HepG2 (cell line): ENCODE data around the gene RNU1-1. TPM values are rescaled to one million over a fixed set of nuclear protein-coding genes. Genes with fewer than 3 reads are reported as not detected.

Source experiments
- ATAC-seq: fragments of 200-7000 bp; cut with Tn5 transposase; 3 replicates; pipeline ENCODE4 v1.9.1; 2020; ENCODE audit warnings: mild to moderate bottlenecking, moderate library complexity
- BruUV-seq: library from RNA; stranded (reverse); fragments of 400-500 nt; replicated peaks from 2 replicates; lab custom pipeline; 2021; lab: Mats Ljungman, UMichigan
- CTCF ChIA-PET: fragments of 300-600 bp; formaldehyde crosslinking; extraction: SDS; loops from one replicate; lab custom pipeline; 2021; ENCODE audit warnings: low total read pairs, inconsistent platforms, low intra/inter-chr PET ratio; lab: Yijun Ruan, JAX
- POLR2A ChIA-PET: fragments of 350-600 bp; sonication (Branson Sonifier 250); formaldehyde crosslinking; loops from one replicate; lab custom pipeline; 2020; ENCODE audit warnings: antibody characterized with exemption, inconsistent platforms; lab: Yijun Ruan, JAX
- DNase-seq: peaks from one replicate; pipeline ENCODE4 v3.0.0-alpha.2; 2015; ENCODE audit warnings: low spot score
- FAIRE-seq: peaks from 3 replicates; lab custom pipeline; 2011; peaks lifted over from hg19 to GRCh38; lab: Jason Lieb, UNC
- H2AFZ ChIP-seq: one replicate; pipeline ENCODE4 v1.6.1; 2011; ENCODE audit warnings: low read length, inconsistent platforms
- H3K27ac ChIP-seq: fragments of 300-600 bp; 3 replicates; pipeline ENCODE4 v1.8.0; 2011; ENCODE audit warnings: mixed run types, mild to moderate bottlenecking, mixed read lengths, low read length, inconsistent platforms; ENCODE audit not compliant: insufficient read depth; ENCODE audit errors: extremely low read length
- H3K27me3 ChIP-seq, 2 experiments: fragments of 200-600 bp in 1 of 2; 2 replicates in 1 of 2; 3 replicates in 1 of 2; pipeline versions ENCODE4 v1.6.0 to v1.8.0; 2011; ENCODE audit warnings: low read length in 2 of 2, mild to moderate bottlenecking in 2 of 2, moderate library complexity in 2 of 2, inconsistent platforms in 1 of 2; ENCODE audit not compliant: insufficient read depth in 2 of 2, control insufficient read depth in 1 of 2
- H3K36me3 ChIP-seq, 2 experiments: fragments of 200-600 bp in 1 of 2; replicated peaks in 1 of 2; 2 replicates in 1 of 2; 3 replicates in 1 of 2; pipeline versions ENCODE4 v1.5.1 to v1.8.0; 2011; ENCODE audit warnings: low read length in 2 of 2, inconsistent platforms in 1 of 2; ENCODE audit not compliant: insufficient read depth in 2 of 2, control insufficient read depth in 1 of 2
- H3K4me1 ChIP-seq: 2 replicates; pipeline ENCODE4 v1.5.1; 2012; ENCODE audit warnings: low read length, inconsistent platforms; ENCODE audit not compliant: insufficient read depth
- H3K4me2 ChIP-seq: 2 replicates; pipeline ENCODE4 v1.6.0; 2011; ENCODE audit warnings: low read depth, low read length, inconsistent platforms
- H3K4me3 ChIP-seq, 3 experiments: fragments of 200-600 bp in 1 of 3; sonication (generic), shearing (Covaris generic) in 1 of 3; replicated peaks in 1 of 3; 2 replicates each; pipeline ENCODE4 v1.5.1; 2011 to 2016; ENCODE audit warnings: low read length in 3 of 3, inconsistent platforms in 2 of 3, low read depth in 2 of 3, mild to moderate bottlenecking in 2 of 3, control low read depth in 1 of 3, mixed read lengths in 1 of 3; ENCODE audit not compliant: insufficient read depth in 1 of 3
- H3K79me2 ChIP-seq: one replicate; pipeline ENCODE4 v1.6.1; 2011; ENCODE audit warnings: low read length, inconsistent platforms; ENCODE audit not compliant: insufficient read depth
- H3K9ac ChIP-seq: 2 replicates; pipeline ENCODE4 v1.6.0; 2011; ENCODE audit warnings: mild to moderate bottlenecking, low read depth, low read length, inconsistent platforms; ENCODE audit not compliant: insufficient read depth
- H3K9me3 ChIP-seq: 2 replicates; pipeline ENCODE4 v1.5.1; 2012; ENCODE audit warnings: mild to moderate bottlenecking, low read length
- H4K20me1 ChIP-seq: 2 replicates; pipeline ENCODE4 v1.6.0; 2011; ENCODE audit warnings: inconsistent platforms, mild to moderate bottlenecking, low read length, moderate library complexity; ENCODE audit not compliant: insufficient read depth
- BCLAF1 ChIP-seq: fragments of 450-650 bp; IDR thresholded peaks from 2 replicates; pipeline ENCODE4 v1.6.1; 2017; ENCODE audit warnings: mild to moderate bottlenecking
- EEA1 ChIP-seq: sonication (generic); formaldehyde crosslinking; IDR thresholded peaks from 2 replicates; pipeline ENCODE4 v1.5.1; 2020; ENCODE audit warnings: mild to moderate bottlenecking, missing genetic modification reagents, borderline replicate concordance
- ETV6 ChIP-seq: sonication (generic); formaldehyde crosslinking; conservative IDR thresholded peaks from 2 replicates; pipeline ENCODE4 v1.4.0; 2020; ENCODE audit warnings: missing genetic modification reagents
- FOXJ3 ChIP-seq: sonication (generic); formaldehyde crosslinking; IDR thresholded peaks from 2 replicates; pipeline ENCODE4 v1.4.0; 2020; ENCODE audit warnings: missing genetic modification reagents, mild to moderate bottlenecking, borderline replicate concordance
- KDM5B ChIP-seq: sonication (generic); formaldehyde crosslinking; IDR thresholded peaks from 2 replicates; pipeline ENCODE4 v1.4.0; 2020; ENCODE audit warnings: missing genetic modification reagents, mild to moderate bottlenecking, borderline replicate concordance
- KLF13 ChIP-seq: sonication (generic); formaldehyde crosslinking; IDR thresholded peaks from 2 replicates; pipeline ENCODE4 v1.4.0; 2020; ENCODE audit warnings: mild to moderate bottlenecking, missing genetic modification reagents
- MAFG ChIP-seq: sonication (generic); formaldehyde crosslinking; IDR thresholded peaks from 2 replicates; pipeline ENCODE4 v1.5.1; 2020; ENCODE audit warnings: mild to moderate bottlenecking, missing genetic modification reagents
- MBD4 ChIP-seq: IDR thresholded peaks from 2 replicates; pipeline ENCODE4 v1.6.1; 2012; ENCODE audit warnings: low read length, inconsistent platforms, borderline replicate concordance
- MED8 ChIP-seq: sonication (generic); formaldehyde crosslinking; IDR thresholded peaks from 2 replicates; pipeline ENCODE4 v1.8.1; 2023; ENCODE audit warnings: mild to moderate bottlenecking, missing genetic modification reagents; ENCODE audit not compliant: insufficient replicate concordance
- NFE2L1 ChIP-seq: sonication (generic); formaldehyde crosslinking; IDR thresholded peaks from 2 replicates; pipeline ENCODE4 v1.4.0; 2020; ENCODE audit warnings: missing genetic modification reagents, mild to moderate bottlenecking, borderline replicate concordance
- RAD51 ChIP-seq: fragments of 450-650 bp; IDR thresholded peaks from 2 replicates; pipeline ENCODE4 v1.6.1; 2016; ENCODE audit warnings: borderline replicate concordance
- ZNF143 ChIP-seq: sonication (generic); formaldehyde crosslinking; IDR thresholded peaks from 2 replicates; pipeline ENCODE4 v1.4.0; 2020; ENCODE audit warnings: missing genetic modification reagents
- ZNF710 ChIP-seq: sonication (generic); formaldehyde crosslinking; IDR thresholded peaks from 2 replicates; pipeline ENCODE4 v1.5.0; 2020; ENCODE audit warnings: mild to moderate bottlenecking, missing genetic modification reagents, borderline replicate concordance
- ZNF800 ChIP-seq: sonication (generic); formaldehyde crosslinking; IDR thresholded peaks from 2 replicates; pipeline ENCODE4 v1.4.0; 2020; ENCODE audit warnings: missing genetic modification reagents
- WGBS: methylation state at CpG from one replicate; pipeline ENCODE4 v1.1.6; 2017; ENCODE audit warnings: low lambda C conversion rate; 5-methylcytosine and 5-hydroxymethylcytosine counted together
- in situ Hi-C: cut with HindIII; loops from 2 replicates; pipeline ENCODE4 v1.10.0; 2017; ENCODE audit warnings: low pct_unique_long_range_greater_than_20kb; ENCODE audit not compliant: extremely low pct_ligation_motif_present
- intact Hi-C: fragments of 100-400 bp; cut with micrococcal nuclease; formaldehyde crosslinking; loops from one replicate; pipeline ENCODE4 v1.10.0; 2022; ENCODE audit not compliant: unreplicated experiment
- polyA plus RNA-seq, 8 experiments: library from polyadenylated mRNA; depleted of rRNA in 3 of 8; stranded (reverse) in 7 of 8; unstranded in 1 of 8; fragments of >200 nt; fragmentation: Illumina TruSeq in 4 of 8; extraction: Trizol in 4 of 8; gene quantifications; 2 replicates each; pipeline versions ENCODE4 v1.2.1 to v1.2.3, GENCODE V29; 2011 to 2016; ENCODE audit warnings: low read depth in 4 of 8, missing spikeins in 1 of 8, mixed read lengths in 1 of 8; ENCODE audit not compliant: insufficient read depth in 1 of 8
- total RNA-seq, 5 experiments: library from RNA; depleted of rRNA; stranded (reverse); fragments of >200 nt; fragmentation: Illumina TruSeq; extraction: Trizol; gene quantifications; 2 replicates each; pipeline ENCODE4 v1.2.3, GENCODE V29; 2016; ENCODE audit warnings: low read depth in 1 of 5

Gene RNU1-1
- total and polyA plus RNA-seq, 2 of the 13 experiments (the other 11 are each of a cell fraction or from before 2014, with no cell fraction given): under 0.01 to 11,018 TPM

- Histone ChIP-seq H3K9ac (no peak overlapping the region), H3K79me2 (no peaks in the 10 kb centered on the region), H4K20me1 (no peaks in the 10 kb centered on the region), H3K4me1 (no peaks in the 10 kb centered on the region), H3K36me3 (peaks cover 1 to 4% of the 10 kb centered on the region in 2 experiments; a peak in 4 of 5 replicates), H3K27me3 (no peaks in the 10 kb centered on the region)
- WGBS: 94% methylated on average over 17 of the region's 21 CpGs
- no TSS peak for BruUV-seq
- no peak for DNase-seq
- ATAC-seq: no peak
- FAIRE-seq: no peak
- no peak for TF ChIP-seq KDM5B (CRISPR knock-in tag)
- TF ChIP-seq KLF13 (CRISPR knock-in tag): no peak
- TF ChIP-seq RAD51: no peak
- no peak for TF ChIP-seq ETV6
- TF ChIP-seq BCLAF1: no peak
- no peak for TF ChIP-seq NFE2L1
- TF ChIP-seq FOXJ3 (CRISPR knock-in tag): no peak
- no peak for TF ChIP-seq ZNF800 (CRISPR knock-in tag)
- TF ChIP-seq EEA1 (CRISPR knock-in tag): no peak
- no peak for TF ChIP-seq MED8 (CRISPR knock-in tag)
- TF ChIP-seq ZNF143: no peak
- no peak for TF ChIP-seq MBD4
- no peak for TF ChIP-seq ZNF710
- TF ChIP-seq MAFG: no peak
- TF ChIP-seq, all 625 proteins: peak for 0
- in situ Hi-C loops: no loop called here
- Histone ChIP-seq H3K4me2 (no peak overlapping the region), H3K9me3 (no peaks in the 10 kb centered on the region), H3K4me3 (no peak overlapping the region), H2AFZ (no peak overlapping the region), H3K27ac (no peak overlapping the region)
- POLR2A ChIA-PET: no interaction called here
- CTCF ChIA-PET: no interaction called here
- intact Hi-C loops: no loop called here
Measured at GRCh38 chr1:16464917-16465625, 49.0 kb downstream of the RNU1-1 start.
